Stimulated activated memory B cell treated with anti-CD40 and anti-IgM and Interleukin-4, amounts not matched to agents 10 μg/mL and 1 μg/mL and 100 μg/mL, for 72 hours (primary cell): ENCODE data around the gene SLC26A9.

Experiments
- ATAC-seq: fragments of 150-1000 bp; cut with Tn5 transposase; 2 replicates; pipeline ENCODE4 v1.10.0; 2021
- H3K27ac Mint-ChIP-seq: one replicate; pipeline ENCODE4 v1.8.0; 2022; ENCODE audit warnings: mild to moderate bottlenecking, mixed read lengths
- H3K27me3 Mint-ChIP-seq: one replicate; pipeline ENCODE4 v1.8.0; 2022; ENCODE audit warnings: mixed read lengths
- H3K36me3 Mint-ChIP-seq: one replicate; pipeline ENCODE4 v1.8.0; 2022; ENCODE audit warnings: mixed read lengths
- H3K4me1 Mint-ChIP-seq: one replicate; pipeline ENCODE4 v1.8.0; 2022; ENCODE audit warnings: mixed read lengths
- H3K4me3 Mint-ChIP-seq: one replicate; pipeline ENCODE4 v1.8.0; 2022; ENCODE audit warnings: mild to moderate bottlenecking, moderate library complexity, mixed read lengths
- H3K9me3 Mint-ChIP-seq: one replicate; pipeline ENCODE4 v1.8.0; 2022; ENCODE audit warnings: mixed read lengths

The SLC26A9 gene

GRCh38 chr1:205927676-205928075, 15.6 kb downstream of the SLC26A9 start:
- H3K4me3 Mint-ChIP-seq, result no peak overlapping the region
- no peaks in the 10 kb centered on the region for H3K9me3 Mint-ChIP-seq
- H3K4me1 Mint-ChIP-seq, result peaks cover 13% of the 10 kb centered on the region
- H3K36me3 Mint-ChIP-seq, result no peaks in the 10 kb centered on the region
- ATAC-seq, result no peak
- no peak overlapping the region for H3K27ac Mint-ChIP-seq
- peaks cover 15% of the 10 kb centered on the region for H3K27me3 Mint-ChIP-seq

- ATAC-seq, result no peak
Observed at GRCh38 chr1:205927247-205927646, 16.0 kb downstream of the SLC26A9 start.

GRCh38 chr1:205926636-205927035, 16.6 kb downstream of the SLC26A9 start:
- H3K27ac Mint-ChIP-seq, result no peak overlapping the region
- no peaks in the 10 kb centered on the region for H3K9me3 Mint-ChIP-seq
- H3K36me3 Mint-ChIP-seq, result no peaks in the 10 kb centered on the region
- ATAC-seq, result no peak
- peaks cover 13% of the 10 kb centered on the region for H3K4me1 Mint-ChIP-seq
- H3K4me3 Mint-ChIP-seq, result no peak overlapping the region
- H3K27me3 Mint-ChIP-seq, result peaks cover 11% of the 10 kb centered on the region

More at GRCh38 chr1:205927247-205927646, 16.0 kb downstream of the SLC26A9 start:
- Mint-ChIP-seq H3K4me3 (no peak overlapping the region), H3K27me3 (peaks cover 10% of the 10 kb centered on the region), H3K9me3 (no peaks in the 10 kb centered on the region), H3K27ac (no peak overlapping the region), H3K36me3 (no peaks in the 10 kb centered on the region), H3K4me1 (peaks cover 13% of the 10 kb centered on the region)

GRCh38 chr1:205926213-205926612, 17.0 kb downstream of the SLC26A9 start:
- Mint-ChIP-seq H3K4me3 (no peak overlapping the region), H3K9me3 (no peaks in the 10 kb centered on the region), H3K27ac (no peak overlapping the region), H3K27me3 (peaks cover 15% of the 10 kb centered on the region), H3K4me1 (peaks cover 13% of the 10 kb centered on the region), H3K36me3 (no peaks in the 10 kb centered on the region)
- no peak for ATAC-seq

GRCh38 chr1:205925736-205926135, 17.5 kb downstream of the SLC26A9 start:
- no peak overlapping the region for H3K27ac Mint-ChIP-seq
- no peak overlapping the region for H3K4me3 Mint-ChIP-seq
- no peak for ATAC-seq
- H3K27me3 Mint-ChIP-seq, result peaks cover 18% of the 10 kb centered on the region
- no peaks in the 10 kb centered on the region for H3K9me3 Mint-ChIP-seq
- peaks cover 13% of the 10 kb centered on the region for H3K4me1 Mint-ChIP-seq
- no peaks in the 10 kb centered on the region for H3K36me3 Mint-ChIP-seq

GRCh38 chr1:205924460-205924790, 18.8 kb downstream of the SLC26A9 start:
- H3K27me3 Mint-ChIP-seq, result peaks cover 26% of the 10 kb centered on the region
- no peaks in the 10 kb centered on the region for H3K36me3 Mint-ChIP-seq
- no peak for ATAC-seq
- H3K27ac Mint-ChIP-seq, result peak overlapping the region; percentile 40
- no peaks in the 10 kb centered on the region for H3K9me3 Mint-ChIP-seq
- H3K4me1 Mint-ChIP-seq, result peaks cover 13% of the 10 kb centered on the region
- no peak overlapping the region for H3K4me3 Mint-ChIP-seq

GRCh38 chr1:205923651-205924459, 19.4 kb downstream of the SLC26A9 start:
- no peaks in the 10 kb centered on the region for H3K36me3 Mint-ChIP-seq

GRCh38 chr1:205922806-205923205, 20.4 kb downstream of the SLC26A9 start:
- ATAC-seq, result no peak
- Mint-ChIP-seq H3K27ac (no peak overlapping the region), H3K9me3 (no peaks in the 10 kb centered on the region), H3K36me3 (no peaks in the 10 kb centered on the region), H3K4me1 (peaks cover 18% of the 10 kb centered on the region), H3K27me3 (peaks cover 26% of the 10 kb centered on the region), H3K4me3 (no peak overlapping the region)

More at GRCh38 chr1:205923651-205924459, 19.4 kb downstream of the SLC26A9 start:
- Mint-ChIP-seq H3K4me1 (peaks cover 13% of the 10 kb centered on the region), H3K4me3 (no peak overlapping the region), H3K27me3 (peaks cover 26% of the 10 kb centered on the region), H3K9me3 (no peaks in the 10 kb centered on the region), H3K27ac (peak overlapping the region; percentile 40)
- peak; percentile 10 for ATAC-seq

GRCh38 chr1:205922314-205922713, 20.9 kb downstream of the SLC26A9 start:
- no peak for ATAC-seq
- Mint-ChIP-seq H3K4me3 (no peak overlapping the region), H3K9me3 (no peaks in the 10 kb centered on the region), H3K4me1 (peaks cover 23% of the 10 kb centered on the region), H3K27ac (no peak overlapping the region), H3K27me3 (peaks cover 25% of the 10 kb centered on the region), H3K36me3 (no peaks in the 10 kb centered on the region)

GRCh38 chr1:205921570-205921909, 21.7 kb downstream of the SLC26A9 start:
- no peaks in the 10 kb centered on the region for H3K36me3 Mint-ChIP-seq
- peak overlapping the region; percentile 12 for H3K27ac Mint-ChIP-seq
- H3K4me1 Mint-ChIP-seq, result peaks cover 30% of the 10 kb centered on the region
- H3K4me3 Mint-ChIP-seq, result no peak overlapping the region
- peaks cover 18% of the 10 kb centered on the region for H3K27me3 Mint-ChIP-seq
- no peaks in the 10 kb centered on the region for H3K9me3 Mint-ChIP-seq
- no peak for ATAC-seq

GRCh38 chr1:205920861-205921569, 22.2 kb downstream of the SLC26A9 start:
- no peaks in the 10 kb centered on the region for H3K9me3 Mint-ChIP-seq
- peaks cover 18% of the 10 kb centered on the region for H3K27me3 Mint-ChIP-seq
- peak overlapping the region; percentile 12 for H3K27ac Mint-ChIP-seq
- no peak for ATAC-seq
- H3K4me1 Mint-ChIP-seq, result peaks cover 31% of the 10 kb centered on the region
- H3K4me3 Mint-ChIP-seq, result no peak overlapping the region
- no peaks in the 10 kb centered on the region for H3K36me3 Mint-ChIP-seq

GRCh38 chr1:205920159-205920558, 23.1 kb downstream of the SLC26A9 start:
- Mint-ChIP-seq H3K36me3 (no peaks in the 10 kb centered on the region), H3K4me3 (no peak overlapping the region), H3K27me3 (peaks cover 18% of the 10 kb centered on the region), H3K9me3 (no peaks in the 10 kb centered on the region), H3K4me1 (peaks cover 31% of the 10 kb centered on the region), H3K27ac (no peak overlapping the region)
- no peak for ATAC-seq

GRCh38 chr1:205918955-205919746, 24.1 kb downstream of the SLC26A9 start:
- Mint-ChIP-seq H3K9me3 (no peaks in the 10 kb centered on the region), H3K36me3 (no peaks in the 10 kb centered on the region), H3K27ac (peak overlapping the region; percentile 70), H3K4me3 (no peak overlapping the region), H3K27me3 (peaks cover 18% of the 10 kb centered on the region), H3K4me1 (peaks cover 28% of the 10 kb centered on the region)
- peak; percentile 75 for ATAC-seq

- Mint-ChIP-seq H3K4me1 (peaks cover 17% of the 10 kb centered on the region), H3K27me3 (peaks cover 18% of the 10 kb centered on the region), H3K4me3 (peak overlapping the region; percentile 48), H3K27ac (peak overlapping the region; percentile 70), H3K36me3 (no peaks in the 10 kb centered on the region), H3K9me3 (no peaks in the 10 kb centered on the region)
- ATAC-seq, result no peak
Observed at GRCh38 chr1:205917466-205918238, 25.6 kb downstream of the SLC26A9 start.

GRCh38 chr1:205916541-205916940, 26.7 kb downstream of the SLC26A9 start:
- Mint-ChIP-seq H3K27me3 (peaks cover 14% of the 10 kb centered on the region), H3K36me3 (no peaks in the 10 kb centered on the region), H3K9me3 (no peaks in the 10 kb centered on the region), H3K4me3 (no peak overlapping the region), H3K27ac (peak overlapping the region; percentile 70), H3K4me1 (peaks cover 17% of the 10 kb centered on the region)
- no peak for ATAC-seq
